ENCODE measurements around the gene TOP2A.
A peak's percentile ranks its signal among the peaks of the same experiment; 100 is the strongest.
"Not testable (repeated sequence)": the region's sequence is repeated elsewhere in the genome, so short reads cannot be mapped to it uniquely, and the experiment has no call there.

Gene TOP2A

GRCh38 chr17:40402668-40403067 is 15.0 kb downstream of the TOP2A start:
- FAIRE-seq: no peak
- DNase-seq (ENCODE audit: insufficient read length, low spot score): no peak
- TF ChIP-seq POLR2A (IDR thresholded peaks at IDR 0.05; ENCODE audit: low read depth, low read length) (no peak), PAX5 (IDR thresholded peaks at IDR 0.05; ENCODE audit: insufficient read depth, low read length, severe bottlenecking) (no peak), SPI1 (IDR thresholded peaks at IDR 0.05; ENCODE audit: low read depth, low read length) (no peak), POLR2AphosphoS5 (IDR thresholded peaks at IDR 0.05; ENCODE audit: low read depth, low read length) (no peak), POU2F2 (IDR thresholded peaks at IDR 0.05; ENCODE audit: low read depth, low read length) (no peak), TAF1 (IDR thresholded peaks at IDR 0.05; ENCODE audit: low read depth, low read length) (no peak)

GRCh38 chr17:40399185-40399584 is 18.5 kb downstream of the TOP2A start:
- DNase-seq (ENCODE audit: insufficient read length, low spot score) (no peak), FAIRE-seq (peak; percentile 41)
- no peak for TF ChIP-seq SPI1 (IDR thresholded peaks at IDR 0.05; ENCODE audit: low read depth, low read length)
- no peak for TF ChIP-seq POU2F2 (IDR thresholded peaks at IDR 0.05; ENCODE audit: low read depth, low read length)
- TF ChIP-seq TAF1 (IDR thresholded peaks at IDR 0.05; ENCODE audit: low read depth, low read length): no peak
- no peak for TF ChIP-seq POLR2AphosphoS5 (IDR thresholded peaks at IDR 0.05; ENCODE audit: low read depth, low read length)
- TF ChIP-seq POLR2A (IDR thresholded peaks at IDR 0.05; ENCODE audit: low read depth, low read length): no peak
- no peak for TF ChIP-seq PAX5 (IDR thresholded peaks at IDR 0.05; ENCODE audit: insufficient read depth, low read length, severe bottlenecking)

GRCh38 chr17:40386555-40386954 is 31.1 kb downstream of the TOP2A start:
- not testable (repeated sequence) for DNase-seq (ENCODE audit: insufficient read length, low spot score); FAIRE-seq

- no peak for FAIRE-seq
Observed at GRCh38 chr17:40382251-40382650, 35.4 kb downstream of the TOP2A start.

GRCh38 chr17:40378966-40379365 is 38.7 kb downstream of the TOP2A start:
- DNase-seq (ENCODE audit: insufficient read length, low spot score) (no peak), FAIRE-seq (no peak)
- TF ChIP-seq POLR2A (IDR thresholded peaks at IDR 0.05; ENCODE audit: low read depth, low read length) (no peak), POU2F2 (IDR thresholded peaks at IDR 0.05; ENCODE audit: low read depth, low read length) (no peak), POLR2AphosphoS5 (IDR thresholded peaks at IDR 0.05; ENCODE audit: low read depth, low read length) (no peak), TAF1 (IDR thresholded peaks at IDR 0.05; ENCODE audit: low read depth, low read length) (no peak), SPI1 (IDR thresholded peaks at IDR 0.05; ENCODE audit: low read depth, low read length) (no peak), PAX5 (IDR thresholded peaks at IDR 0.05; ENCODE audit: insufficient read depth, low read length, severe bottlenecking) (no peak)

More at GRCh38 chr17:40382251-40382650, 35.4 kb downstream of the TOP2A start:
- no peak for DNase-seq (ENCODE audit: insufficient read length, low spot score)
- no peak for TF ChIP-seq TAF1 (IDR thresholded peaks at IDR 0.05; ENCODE audit: low read depth, low read length)
- TF ChIP-seq POLR2AphosphoS5 (IDR thresholded peaks at IDR 0.05; ENCODE audit: low read depth, low read length): no peak
- no peak for TF ChIP-seq POU2F2 (IDR thresholded peaks at IDR 0.05; ENCODE audit: low read depth, low read length)
- TF ChIP-seq SPI1 (IDR thresholded peaks at IDR 0.05; ENCODE audit: low read depth, low read length): no peak
- TF ChIP-seq POLR2A (IDR thresholded peaks at IDR 0.05; ENCODE audit: low read depth, low read length): no peak
- TF ChIP-seq PAX5 (IDR thresholded peaks at IDR 0.05; ENCODE audit: insufficient read depth, low read length, severe bottlenecking): no peak

- TF ChIP-seq POU2F2 (IDR thresholded peaks at IDR 0.05; ENCODE audit: low read depth, low read length) (no peak), POLR2A (IDR thresholded peaks at IDR 0.05; ENCODE audit: low read depth, low read length) (no peak), POLR2AphosphoS5 (IDR thresholded peaks at IDR 0.05; ENCODE audit: low read depth, low read length) (no peak), PAX5 (IDR thresholded peaks at IDR 0.05; ENCODE audit: insufficient read depth, low read length, severe bottlenecking) (no peak), SPI1 (IDR thresholded peaks at IDR 0.05; ENCODE audit: low read depth, low read length) (no peak)
- DNase-seq (ENCODE audit: insufficient read length, low spot score) (no peak), FAIRE-seq (no peak)
Observed at GRCh38 chr17:40377832-40378231, 39.9 kb downstream of the TOP2A start.

GRCh38 chr17:40376541-40376940 is 41.2 kb downstream of the TOP2A start:
- FAIRE-seq: not testable (repeated sequence)

GRCh38 chr17:40375786-40376185 is 41.9 kb downstream of the TOP2A start:
- DNase-seq (ENCODE audit: insufficient read length, low spot score); FAIRE-seq: not testable (repeated sequence)

More at GRCh38 chr17:40376541-40376940, 41.2 kb downstream of the TOP2A start:
- not testable (repeated sequence) for DNase-seq (ENCODE audit: insufficient read length, low spot score)

- FAIRE-seq: no peak
- TF ChIP-seq POLR2A (IDR thresholded peaks at IDR 0.05; ENCODE audit: low read depth, low read length) (no peak), PAX5 (IDR thresholded peaks at IDR 0.05; ENCODE audit: insufficient read depth, low read length, severe bottlenecking) (no peak), POLR2AphosphoS5 (IDR thresholded peaks at IDR 0.05; ENCODE audit: low read depth, low read length) (no peak), TAF1 (IDR thresholded peaks at IDR 0.05; ENCODE audit: low read depth, low read length) (no peak), POU2F2 (IDR thresholded peaks at IDR 0.05; ENCODE audit: low read depth, low read length) (no peak), SPI1 (IDR thresholded peaks at IDR 0.05; ENCODE audit: low read depth, low read length) (no peak)
- no peak for DNase-seq (ENCODE audit: insufficient read length, low spot score)
Observed at GRCh38 chr17:40374821-40375498, 42.7 kb downstream of the TOP2A start.

- no peak for TF ChIP-seq PAX5 (IDR thresholded peaks at IDR 0.05; ENCODE audit: insufficient read depth, low read length, severe bottlenecking)
- TF ChIP-seq POLR2AphosphoS5 (IDR thresholded peaks at IDR 0.05; ENCODE audit: low read depth, low read length): no peak
- no peak for TF ChIP-seq POU2F2 (IDR thresholded peaks at IDR 0.05; ENCODE audit: low read depth, low read length)
- TF ChIP-seq POLR2A (IDR thresholded peaks at IDR 0.05; ENCODE audit: low read depth, low read length): no peak
- no peak for DNase-seq (ENCODE audit: insufficient read length, low spot score)
- no peak for FAIRE-seq
Observed at GRCh38 chr17:40373999-40374398, 43.7 kb downstream of the TOP2A start.

- DNase-seq (ENCODE audit: insufficient read length, low spot score): no peak
- TF ChIP-seq POU2F2 (IDR thresholded peaks at IDR 0.05; ENCODE audit: low read depth, low read length) (no peak), POLR2AphosphoS5 (IDR thresholded peaks at IDR 0.05; ENCODE audit: low read depth, low read length) (no peak), SPI1 (IDR thresholded peaks at IDR 0.05; ENCODE audit: low read depth, low read length) (no peak), PAX5 (IDR thresholded peaks at IDR 0.05; ENCODE audit: insufficient read depth, low read length, severe bottlenecking) (no peak), TAF1 (IDR thresholded peaks at IDR 0.05; ENCODE audit: low read depth, low read length) (no peak), POLR2A (IDR thresholded peaks at IDR 0.05; ENCODE audit: low read depth, low read length) (no peak)
Observed at GRCh38 chr17:40373324-40373723, 44.4 kb downstream of the TOP2A start.

GRCh38 chr17:40372644-40373043 is 45.1 kb downstream of the TOP2A start:
- FAIRE-seq; DNase-seq (ENCODE audit: insufficient read length, low spot score): not testable (repeated sequence)

More at GRCh38 chr17:40373324-40373723, 44.4 kb downstream of the TOP2A start:
- FAIRE-seq: no peak
